SK-N-SH treated with all-trans-retinoic acid at 6 μM for 48 hours (cell line): ENCODE measurements around the gene KLHL15.

ENCODE experiments used
- ARNTL ChIP-seq: fragments of 450-650 bp; formaldehyde crosslinking; IDR thresholded peaks from 2 replicates; pipeline ENCODE4 v1.5.0; 2020; ENCODE audit warnings: low read depth, mild to moderate bottlenecking, moderate library complexity, borderline replicate concordance
- BACH2 ChIP-seq: fragments of 250-450 bp; sonication (Bioruptor Pico); IDR thresholded peaks from 2 replicates; pipeline ENCODE4 v1.9.0; 2021; ENCODE audit warnings: mild to moderate bottlenecking, borderline replicate concordance
- CREB5 ChIP-seq: fragments of 250-450 bp; sonication (Bioruptor Pico); IDR thresholded peaks from 2 replicates; pipeline ENCODE4 v1.5.1; 2020; ENCODE audit warnings: low read depth, mild to moderate bottlenecking, moderate library complexity
- GLIS3 ChIP-seq: fragments of 250-450 bp; sonication (Bioruptor Pico); IDR thresholded peaks from 2 replicates; pipeline ENCODE4 v1.5.0; 2020; ENCODE audit warnings: mild to moderate bottlenecking, moderate library complexity
- PATZ1 ChIP-seq: fragments of 250-450 bp; sonication (Bioruptor Pico); IDR thresholded peaks from 2 replicates; pipeline ENCODE4 v1.8.0; 2020; ENCODE audit warnings: mild to moderate bottlenecking, moderate library complexity, borderline replicate concordance
- RARB ChIP-seq: fragments of 250-450 bp; sonication (Bioruptor Pico); IDR thresholded peaks from 2 replicates; pipeline ENCODE4 v1.8.0; 2021; ENCODE audit warnings: mild to moderate bottlenecking, moderate library complexity
- TCF4 ChIP-seq: fragments of 250-450 bp; sonication (Bioruptor Pico); IDR thresholded peaks from 2 replicates; pipeline ENCODE4 v1.8.0; 2021; ENCODE audit warnings: mild to moderate bottlenecking, moderate library complexity, borderline replicate concordance
- TSHZ2 ChIP-seq: fragments of 250-450 bp; sonication (Bioruptor Pico); IDR thresholded peaks from 2 replicates; pipeline ENCODE4 v1.5.0; 2020; ENCODE audit warnings: mild to moderate bottlenecking, moderate library complexity
- ZC3H10 ChIP-seq: fragments of 250-450 bp; sonication (Bioruptor Pico); IDR thresholded peaks from 2 replicates; pipeline ENCODE4 v1.5.1; 2021; ENCODE audit warnings: mild to moderate bottlenecking, moderate library complexity
- ZFP3 ChIP-seq: fragments of 250-450 bp; sonication (Bioruptor Pico); IDR thresholded peaks from 2 replicates; pipeline ENCODE4 v1.5.0; 2020; ENCODE audit warnings: mild to moderate bottlenecking, moderate library complexity
- ZFP30 ChIP-seq: fragments of 450-650 bp; formaldehyde crosslinking; IDR thresholded peaks from 2 replicates; pipeline ENCODE4 v1.5.0; 2022; ENCODE audit warnings: mild to moderate bottlenecking, moderate library complexity
- ZNF565 ChIP-seq: fragments of 450-650 bp; formaldehyde crosslinking; conservative IDR thresholded peaks from 2 replicates; pipeline ENCODE4 v1.5.0; 2020; ENCODE audit warnings: low read depth, mild to moderate bottlenecking, moderate library complexity

GRCh38 chrX:23993012-23993633 is 33.9 kb downstream of the KLHL15 start:
- no peak for TF ChIP-seq ZC3H10 (CRISPR knock-in tag)
- no peak for TF ChIP-seq GLIS3 (CRISPR knock-in tag)
- TF ChIP-seq ARNTL, result no peak
- no peak for TF ChIP-seq ZFP30 (CRISPR knock-in tag)
- no peak for TF ChIP-seq ZNF565 (CRISPR knock-in tag)
- no peak for TF ChIP-seq RARB (CRISPR knock-in tag)
- TF ChIP-seq ZFP3 (CRISPR knock-in tag), result no peak
- TF ChIP-seq TCF4 (CRISPR knock-in tag), result no peak
- no peak for TF ChIP-seq TSHZ2 (CRISPR knock-in tag)
- no peak for TF ChIP-seq BACH2 (CRISPR knock-in tag)
- TF ChIP-seq PATZ1, result no peak
- no peak for TF ChIP-seq CREB5 (CRISPR knock-in tag)
